Myocyte (in vitro differentiated cells): ENCODE measurements around the gene SLC16A2. TPM values are rescaled to one million over a fixed set of nuclear protein-coding genes. Genes with fewer than 3 reads are reported as not detected.

Experiments used
- DNase-seq: peaks from one replicate; pipeline ENCODE4 v3.0.0-alpha.2; 2012; ENCODE audit warnings: low read depth
- polyA plus RNA-seq: library from polyadenylated mRNA; unstranded; fragments of >200 nt; gene quantifications from one replicate; pipeline ENCODE4 v1.2.1, GENCODE V29; 2012; ENCODE audit warnings: missing spikeins
- total RNA-seq: library from RNA; depleted of rRNA; stranded (reverse); fragments of >200 nt; gene quantifications from 2 replicates; pipeline ENCODE4 v1.2.3, GENCODE V29; 2014

Gene SLC16A2
- total RNA-seq: 25.8 and 26.0 TPM in 2 replicates
- 21.8 TPM for polyA plus RNA-seq

DNA sequence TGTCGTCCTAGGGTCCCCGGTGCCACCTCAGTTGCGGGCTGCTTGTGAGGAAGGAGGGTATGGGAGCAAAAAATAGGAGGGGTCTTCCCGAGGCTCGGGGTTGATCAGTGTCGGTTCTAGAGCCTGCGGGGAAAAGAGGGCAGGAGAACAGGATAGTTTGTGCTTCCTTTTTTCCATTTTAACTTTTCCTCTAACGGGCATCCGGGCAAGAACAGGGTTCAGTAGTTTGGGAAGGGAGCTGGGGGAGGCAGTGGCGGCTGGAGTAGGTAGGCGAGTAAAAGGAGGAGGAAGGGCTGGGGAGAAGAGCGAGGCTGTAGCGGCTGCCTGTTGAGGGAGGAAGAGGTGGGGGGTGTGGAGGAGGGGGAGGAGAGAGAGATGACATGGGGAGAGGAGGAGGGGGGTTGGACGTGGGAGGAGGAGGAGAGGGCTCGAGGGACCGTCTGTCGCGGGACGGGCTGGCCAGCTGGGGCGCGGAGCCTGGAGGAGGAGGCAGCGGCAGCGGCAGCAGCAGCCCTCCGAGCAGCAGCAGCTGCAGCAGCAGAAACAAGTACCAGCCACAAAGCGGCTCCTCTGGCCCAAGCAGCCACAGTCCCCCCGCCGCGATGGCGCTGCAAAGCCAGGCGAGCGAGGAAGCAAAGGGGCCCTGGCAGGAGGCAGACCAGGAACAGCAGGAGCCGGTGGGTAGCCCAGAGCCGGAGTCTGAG is at the start of gene SLC16A2:
TSS of gene SLC16A2 (plus strand) at position 458 of the 704 bp plus-strand sequence. CDS start at position 603, 145 bp downstream.
- peak; percentile 86 for DNase-seq

DNA sequence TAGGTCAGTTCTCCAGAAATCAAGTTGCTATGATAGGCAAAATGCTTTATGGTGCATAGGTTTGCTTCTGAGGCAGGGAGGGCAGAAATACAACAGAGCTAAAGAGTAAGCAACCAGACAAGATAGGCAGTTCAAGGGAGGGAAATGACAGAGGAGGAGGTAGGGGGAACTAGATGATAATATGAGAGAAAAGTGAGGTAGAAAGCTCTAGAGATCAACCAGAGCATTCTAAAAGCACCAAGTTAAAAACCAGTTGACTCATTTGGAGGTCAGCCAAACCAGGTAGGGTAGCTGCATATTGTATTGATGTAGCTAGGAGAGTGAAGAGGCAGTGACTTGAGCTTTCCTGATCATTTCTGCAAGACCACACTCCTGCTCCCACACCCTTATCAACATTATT is 49.0 kb upstream of the SLC16A2 start:
- DNase-seq: no peak

DNA sequence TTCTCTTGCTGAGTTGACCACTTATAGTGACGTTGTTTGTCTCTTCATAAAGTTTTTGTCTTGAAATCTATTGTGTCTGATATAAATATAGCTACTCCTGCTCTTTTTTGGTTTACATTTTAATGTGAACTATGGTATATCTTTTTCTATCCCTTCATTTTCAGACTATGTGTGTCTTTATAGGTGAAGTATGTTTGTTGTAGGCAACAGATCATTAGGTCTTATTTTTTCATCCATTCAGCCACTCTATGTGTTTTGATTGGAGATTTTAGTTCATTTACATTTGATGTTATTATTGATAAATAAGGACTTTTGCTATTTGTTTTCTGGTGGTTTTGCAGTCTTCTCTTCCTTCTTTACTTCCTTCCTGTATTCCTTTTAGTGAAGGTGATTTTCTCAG is 44.0 kb upstream of the SLC16A2 start:
- DNase-seq: no peak

DNA sequence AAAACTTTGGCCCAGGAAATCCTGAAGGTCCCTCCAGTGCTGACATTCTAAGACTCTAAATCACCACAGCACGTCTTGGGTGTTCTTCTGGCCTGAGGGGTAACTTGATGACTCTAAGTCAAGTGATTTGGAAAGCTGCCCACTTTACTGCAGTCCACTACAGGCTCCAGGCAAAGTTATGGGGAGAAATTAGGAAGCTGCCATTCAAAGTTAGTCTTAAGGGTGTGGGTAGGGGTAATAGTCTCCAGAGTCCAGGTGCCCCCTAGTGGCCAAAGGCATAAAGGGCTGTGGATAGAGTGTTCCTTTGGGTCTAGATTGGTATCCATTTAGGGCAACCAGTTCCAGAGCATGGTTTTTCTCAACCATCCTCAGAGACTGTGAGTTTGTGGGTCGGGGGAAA is 38.7 kb upstream of the SLC16A2 start:
- DNase-seq: peak; percentile 74

DNA sequence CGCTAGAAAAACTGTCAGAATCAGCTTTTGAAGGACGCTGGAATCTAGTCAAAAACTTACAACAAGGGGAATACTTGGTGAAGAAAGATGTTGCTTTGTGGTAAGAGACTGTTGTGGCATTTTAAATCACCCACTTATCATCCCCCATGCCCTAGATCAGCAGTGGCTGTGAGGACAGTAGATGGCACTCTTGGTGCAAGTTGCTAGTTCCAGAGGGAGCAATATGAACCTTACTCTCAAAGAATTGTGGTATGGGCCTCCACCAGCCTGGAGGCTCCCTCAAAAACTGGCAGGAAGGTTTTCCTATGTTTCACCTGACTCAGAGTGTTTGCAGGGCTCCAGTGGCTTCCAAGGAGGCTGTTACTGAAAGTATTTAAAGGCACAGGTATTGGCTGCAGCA is 37.7 kb upstream of the SLC16A2 start:
- peak; percentile 59 for DNase-seq

DNA sequence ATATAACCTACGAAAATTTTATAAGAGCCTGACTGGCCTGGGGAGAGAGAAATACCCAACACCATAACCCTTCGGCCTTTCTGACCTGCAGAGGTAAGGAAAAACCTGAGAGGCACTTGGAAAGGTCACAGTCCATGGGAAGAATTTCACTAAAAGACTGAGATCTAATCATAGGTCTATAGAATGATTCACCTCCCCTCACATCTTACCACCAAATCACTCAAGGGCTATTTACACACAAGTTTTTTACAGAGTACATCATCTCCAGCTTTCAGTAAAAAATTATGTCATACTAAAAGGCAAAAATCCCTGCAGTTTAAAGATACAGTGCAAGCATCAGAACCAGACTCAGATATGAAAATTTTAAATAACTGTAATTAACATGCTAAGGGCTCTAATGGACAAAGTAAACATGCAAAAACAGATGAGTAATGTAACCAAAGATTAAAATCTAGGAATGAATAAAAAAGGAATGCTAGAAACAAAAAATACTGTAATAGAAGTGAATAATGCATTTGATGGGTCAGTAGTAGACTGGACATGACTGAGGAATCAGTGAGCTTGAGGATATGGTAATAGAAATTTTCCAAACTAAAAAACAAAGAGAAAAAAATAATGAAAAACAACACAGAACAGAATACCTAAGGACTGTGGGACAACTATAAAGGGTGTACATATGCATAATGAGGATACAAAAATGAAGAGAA is 32.1 kb upstream of the SLC16A2 start:
- no peak for DNase-seq

DNA sequence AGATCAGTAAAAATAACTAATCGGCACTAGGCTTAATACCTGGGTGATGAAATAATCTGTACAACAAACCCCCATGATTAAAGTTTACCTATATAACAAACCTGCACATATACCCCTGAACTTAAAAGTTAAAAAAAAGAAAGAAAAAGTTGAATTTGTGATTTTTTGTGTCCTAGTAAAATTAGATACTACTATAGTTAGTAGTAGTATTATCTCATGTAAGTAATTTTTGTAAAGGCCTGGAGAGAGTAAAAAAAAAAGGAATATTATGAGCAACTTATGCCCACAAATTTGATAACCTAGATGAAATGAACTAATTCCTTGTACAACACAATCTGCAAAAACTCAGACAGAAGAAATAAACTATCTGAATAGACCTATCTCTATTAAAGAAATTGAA is 25.7 kb upstream of the SLC16A2 start:
- DNase-seq: no peak

DNA sequence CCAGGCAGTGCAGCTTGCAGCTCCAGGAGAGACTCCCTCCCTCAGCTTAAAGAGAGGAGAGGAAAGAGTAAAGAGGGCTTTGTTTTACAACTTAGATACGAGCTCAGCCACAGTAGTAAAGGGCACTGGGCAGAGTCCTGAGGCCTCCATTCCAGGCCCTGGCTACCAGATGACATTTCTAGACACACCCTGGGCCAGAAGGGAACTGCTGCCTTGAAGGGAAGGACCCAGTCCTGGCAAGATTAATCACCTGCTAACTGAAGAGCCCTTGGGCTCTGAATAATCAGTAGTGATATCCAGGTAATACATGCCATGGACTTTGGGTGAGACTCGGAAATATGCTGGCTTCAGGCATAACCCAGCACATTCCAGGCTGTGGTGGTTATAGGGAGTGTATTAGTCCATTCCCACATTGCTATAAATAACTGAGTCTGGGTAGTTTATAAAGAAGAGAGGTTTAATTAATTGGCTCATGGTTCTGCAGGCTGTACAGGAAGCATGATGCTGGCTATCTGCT is 15.3 kb upstream of the SLC16A2 start:
- DNase-seq: peak; percentile 18

DNA sequence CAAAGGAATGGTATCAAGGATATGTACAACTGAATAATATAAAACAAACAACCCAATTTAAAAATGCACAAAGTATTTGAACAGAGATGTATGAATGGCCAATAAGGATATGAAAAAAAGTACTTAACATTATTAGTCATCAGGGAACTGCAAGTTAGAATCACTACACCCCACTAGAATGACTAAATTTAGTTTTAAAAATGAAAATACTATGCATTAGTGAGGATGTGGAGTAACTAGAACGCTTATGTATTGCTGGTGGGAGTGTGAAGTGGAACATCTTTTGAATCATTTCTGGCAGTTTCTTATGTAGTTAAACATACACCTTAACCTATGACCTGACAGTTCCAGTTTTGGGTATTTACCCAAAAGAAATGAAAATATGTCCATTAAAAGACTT is 13.0 kb upstream of the SLC16A2 start:
- DNase-seq: no peak

DNA sequence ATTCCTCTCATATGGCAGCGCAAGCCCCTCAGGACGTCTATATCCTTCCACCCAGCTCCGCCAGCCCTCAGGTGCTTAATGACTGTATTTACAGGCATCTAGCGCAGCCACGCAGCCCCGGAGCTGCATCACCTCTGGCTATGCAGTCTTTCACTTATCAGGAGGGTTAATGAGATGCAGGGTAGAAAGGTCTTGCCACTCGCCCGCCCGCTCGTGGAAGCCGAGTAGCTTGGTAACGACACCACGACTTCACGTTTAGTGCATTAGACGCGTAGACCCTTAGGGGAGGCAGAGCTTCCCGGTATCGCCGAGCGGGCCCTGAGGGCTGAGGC is 1.5 kb upstream of the SLC16A2 start:
- DNase-seq: peak; percentile 5

DNA sequence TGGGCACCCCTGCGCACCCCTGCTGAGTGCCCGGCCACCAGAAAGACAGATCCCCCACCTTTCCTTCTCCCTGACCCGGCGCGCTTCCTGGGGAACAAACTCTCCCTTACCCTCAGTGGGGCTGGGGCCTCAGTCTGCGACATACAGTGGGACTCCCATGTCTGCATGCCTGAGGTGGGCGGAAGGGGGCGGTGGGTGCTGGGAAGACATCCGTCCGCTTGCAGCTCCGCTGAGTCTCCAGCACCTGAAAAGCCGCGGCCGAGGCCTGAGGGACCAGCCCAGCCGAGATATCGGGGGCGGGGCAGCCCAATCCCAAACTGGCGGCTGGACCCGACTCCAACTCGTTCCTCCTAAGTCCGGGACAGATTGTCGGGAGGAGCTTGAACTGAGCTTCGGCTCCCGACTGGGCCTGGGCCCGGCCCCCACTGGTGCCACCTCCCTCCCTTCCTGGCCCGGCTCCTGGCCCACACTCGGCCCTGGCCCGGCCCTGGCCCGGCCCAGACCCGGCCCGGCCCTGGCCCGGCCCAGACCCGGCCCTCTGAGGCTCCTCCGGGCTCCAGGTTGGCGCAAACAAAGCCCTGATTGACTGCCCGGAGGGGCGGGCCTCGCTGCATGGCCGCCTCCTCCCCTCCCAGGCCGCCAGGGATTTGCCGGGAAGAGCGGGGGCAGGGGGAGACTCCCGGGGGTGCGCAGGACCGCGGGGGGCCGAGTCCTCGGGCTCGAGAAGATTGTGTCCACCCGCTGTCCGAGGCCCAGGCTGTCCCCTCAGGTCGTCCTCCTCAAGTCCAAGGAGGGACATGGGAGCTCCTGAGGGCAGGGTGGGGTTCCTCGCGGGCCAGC is 877 bp upstream of the SLC16A2 start:
- DNase-seq: peak; percentile 69

DNA sequence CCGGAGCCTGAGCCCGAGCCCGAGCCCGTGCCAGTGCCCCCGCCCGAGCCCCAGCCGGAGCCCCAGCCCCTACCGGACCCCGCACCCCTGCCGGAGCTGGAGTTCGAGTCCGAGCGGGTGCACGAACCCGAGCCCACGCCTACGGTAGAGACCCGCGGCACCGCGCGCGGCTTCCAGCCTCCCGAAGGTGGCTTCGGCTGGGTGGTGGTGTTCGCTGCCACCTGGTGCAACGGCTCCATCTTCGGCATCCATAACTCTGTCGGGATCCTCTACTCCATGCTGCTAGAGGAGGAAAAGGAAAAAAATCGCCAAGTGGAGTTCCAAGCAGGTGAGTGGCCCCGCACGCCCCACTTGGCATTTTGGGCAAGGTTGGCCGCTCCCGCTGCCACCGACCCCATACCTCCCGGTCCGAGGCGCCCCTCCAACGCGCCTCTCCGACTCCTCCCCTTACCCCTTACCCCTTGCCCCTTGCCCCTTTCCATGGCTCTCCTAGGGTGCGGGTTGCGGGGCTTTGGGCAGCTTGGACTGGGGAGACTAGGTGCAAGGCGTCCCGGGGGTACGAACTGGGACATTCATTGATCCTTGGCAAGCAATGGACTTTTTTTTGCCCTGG is 553 bp downstream of the SLC16A2 start:
- no peak for DNase-seq

DNA sequence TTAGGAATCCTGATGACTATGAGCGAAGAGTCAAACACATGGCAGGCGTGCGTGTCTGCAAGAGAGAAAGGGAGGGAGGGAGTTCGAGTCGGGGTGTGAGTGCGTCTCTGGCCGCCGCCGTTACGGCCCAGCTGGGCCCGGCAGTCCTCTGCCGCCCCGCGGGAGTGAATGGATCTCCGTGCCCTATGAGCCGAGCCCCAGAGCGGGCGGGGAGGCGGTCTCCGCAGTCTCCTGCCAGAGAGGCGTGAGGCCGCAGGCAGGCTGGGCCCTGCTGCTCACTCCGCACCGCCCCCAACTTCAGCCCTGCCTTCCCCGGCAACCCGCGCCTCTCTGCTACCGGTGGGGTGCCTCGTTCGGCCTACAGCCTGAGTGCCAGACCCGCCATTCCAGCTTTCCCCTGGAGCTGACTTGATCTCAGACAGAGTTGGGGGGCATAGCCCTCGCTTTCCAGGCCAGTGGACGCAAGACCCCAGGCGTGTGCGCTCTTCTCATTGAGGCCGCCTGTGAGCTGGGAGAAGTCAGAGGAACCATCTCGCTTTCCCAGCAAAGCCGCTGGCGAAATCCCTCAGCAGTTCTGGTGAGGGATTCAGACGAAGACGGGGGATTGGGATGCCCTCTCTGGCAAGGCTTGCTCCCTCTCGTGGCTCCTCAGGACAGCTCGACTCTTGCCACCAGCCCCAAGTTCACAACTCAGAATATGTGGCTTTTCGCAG is 1.4 kb downstream of the SLC16A2 start:
- peak; percentile 64 for DNase-seq

DNA sequence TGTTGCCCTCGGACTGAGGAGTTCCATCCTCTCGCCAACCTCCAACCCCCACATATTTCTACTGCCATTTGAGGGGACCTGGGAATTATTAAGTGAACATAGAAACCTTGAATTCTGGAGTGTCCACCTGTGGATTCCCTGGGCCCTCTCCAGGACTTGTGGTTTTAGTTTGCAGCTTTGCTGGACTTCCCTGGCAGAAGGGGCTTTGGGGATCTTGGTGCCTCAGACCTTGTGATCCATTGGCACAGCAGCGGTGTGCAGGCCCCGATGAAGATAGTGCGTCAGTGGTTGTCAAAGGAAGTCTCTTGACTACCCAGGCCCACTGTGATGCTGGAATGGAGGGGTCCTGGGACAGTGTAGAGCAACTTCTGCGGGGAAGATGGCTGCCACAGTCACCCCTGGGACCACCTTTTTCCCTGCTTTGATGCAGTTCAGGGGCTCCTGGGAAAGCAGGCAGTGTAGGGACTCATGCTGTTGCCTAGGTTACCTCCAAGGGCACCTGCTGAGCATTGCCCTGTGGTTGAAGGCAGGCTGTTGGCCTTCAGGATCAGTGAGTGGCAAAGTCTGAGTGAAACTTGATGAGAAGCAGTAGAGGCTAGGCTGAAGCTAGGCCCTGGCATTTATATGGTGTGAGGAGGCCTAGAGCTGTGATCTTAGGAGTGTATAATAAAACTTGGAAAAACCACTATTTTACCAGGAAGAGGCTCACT is 2.2 kb downstream of the SLC16A2 start:
- DNase-seq: peak; percentile 38

DNA sequence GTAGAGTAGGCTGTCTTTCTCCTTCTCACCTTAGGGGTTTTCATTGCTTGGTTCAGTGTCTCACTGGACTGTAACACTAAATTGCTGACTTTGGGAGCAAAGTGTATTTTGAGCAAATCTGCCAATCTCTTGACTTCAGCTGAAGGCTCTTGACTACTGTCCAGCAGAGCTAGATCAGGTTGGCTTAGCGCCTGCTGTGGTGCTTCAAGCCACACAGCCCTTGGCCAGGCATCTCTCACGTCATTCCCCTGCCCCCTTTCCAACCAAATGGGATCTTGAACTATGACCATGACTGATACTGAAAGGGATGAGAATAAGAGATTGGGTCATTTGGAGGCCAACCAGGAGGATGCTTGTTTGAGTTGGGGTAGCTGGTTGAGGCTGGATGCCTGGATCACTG is 4.8 kb downstream of the SLC16A2 start:
- no peak for DNase-seq

DNA sequence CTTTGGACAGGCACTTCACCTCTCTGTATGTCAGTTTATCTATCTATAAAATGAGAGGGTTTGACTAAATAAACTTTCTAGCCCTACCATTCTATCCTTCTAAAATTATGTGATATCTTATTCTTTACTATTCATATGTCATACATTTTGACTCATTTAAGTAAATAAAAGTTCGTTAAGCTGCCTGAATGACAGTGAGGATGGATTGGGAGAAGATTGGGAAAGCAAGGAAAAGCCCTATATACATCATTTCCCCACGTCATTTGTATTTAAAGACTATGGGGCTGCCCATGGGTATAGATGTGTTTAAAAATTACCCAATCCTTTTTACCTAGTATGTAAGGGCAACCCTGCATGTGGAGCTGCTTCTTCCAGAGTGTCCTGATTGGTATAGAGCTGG is 5.3 kb downstream of the SLC16A2 start:
- no peak for DNase-seq

DNA sequence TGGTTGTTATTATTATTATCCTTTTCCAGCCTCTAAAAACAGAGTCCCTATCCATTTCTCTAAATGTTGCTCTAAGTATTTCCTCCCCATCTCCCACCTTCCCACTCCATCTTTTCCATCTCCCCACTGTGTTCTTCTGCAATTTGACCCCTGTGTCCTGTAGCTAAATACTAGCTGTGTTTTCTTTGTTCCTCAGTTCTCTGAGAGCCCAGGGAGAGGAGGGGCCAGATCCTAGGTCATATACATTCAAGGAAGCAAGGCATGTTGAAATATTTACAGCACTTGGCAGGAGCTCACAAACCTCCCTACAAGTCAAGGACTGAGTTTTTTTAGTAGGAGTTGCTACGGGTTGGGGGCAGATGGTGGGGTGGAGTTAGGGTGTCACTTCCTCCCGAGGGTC is 10.5 kb downstream of the SLC16A2 start:
- DNase-seq: no peak

DNA sequence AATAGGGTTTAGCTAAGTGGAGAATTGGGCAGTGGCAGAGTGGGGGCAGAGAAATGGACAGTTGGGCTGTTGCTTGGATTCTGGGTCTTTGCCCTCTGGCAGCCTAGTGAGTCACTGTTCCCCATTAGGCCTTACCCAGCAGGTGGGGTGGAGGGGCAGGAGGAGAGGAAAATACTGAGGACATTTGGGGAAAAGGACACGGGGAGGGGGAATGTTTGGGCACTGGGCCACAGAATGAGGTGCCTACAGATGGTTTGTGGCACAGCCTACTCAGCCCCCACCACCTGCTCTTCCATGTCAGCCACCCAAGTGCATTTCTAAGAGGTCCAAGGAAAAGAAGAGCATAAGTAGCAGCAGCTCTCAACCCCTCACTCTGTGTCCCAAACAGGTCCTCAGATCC is 13.0 kb downstream of the SLC16A2 start:
- peak; percentile 55 for DNase-seq

DNA sequence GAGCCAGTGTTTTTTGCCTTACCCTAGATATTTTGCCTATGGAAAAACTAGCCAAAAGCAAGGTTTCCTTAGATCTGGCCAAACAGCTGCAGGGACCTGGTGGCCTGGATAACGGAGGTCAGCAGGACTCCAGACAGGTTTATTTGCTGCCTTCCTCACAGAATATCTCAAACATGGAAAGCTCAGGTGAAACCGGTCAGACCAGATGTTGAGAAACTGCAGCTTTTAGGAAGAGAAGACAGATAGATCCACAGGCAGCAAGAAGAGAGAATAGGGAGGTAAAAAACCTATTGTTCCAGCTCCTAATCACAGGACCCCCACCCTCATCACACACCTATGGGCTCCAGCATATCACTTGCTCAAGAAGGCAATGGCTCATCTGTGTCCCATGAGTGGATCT is 16.2 kb downstream of the SLC16A2 start:
- DNase-seq: no peak

DNA sequence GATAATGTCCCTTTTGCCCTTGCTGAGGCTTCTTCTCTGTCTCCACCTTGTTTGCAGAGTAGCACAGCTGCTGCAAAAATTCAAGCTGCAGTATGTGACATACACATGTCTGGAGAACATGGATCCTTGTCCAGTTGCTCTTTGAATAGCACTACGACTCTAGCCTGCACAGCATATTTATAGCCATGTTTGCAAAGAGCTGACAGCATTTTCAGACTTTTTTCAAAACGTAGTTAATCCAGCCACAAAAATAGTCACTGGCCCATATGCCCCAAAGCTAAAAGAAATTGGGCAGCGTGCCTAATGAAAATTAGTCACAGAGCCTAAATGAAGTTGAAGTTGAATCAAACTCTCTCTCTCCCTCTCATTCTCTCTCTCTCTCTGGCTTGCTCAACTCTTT is 17.5 kb downstream of the SLC16A2 start:
- peak; percentile 63 for DNase-seq
